Right cardiac atrium (tissue), 5 donors: ENCODE measurements around the gene BAIAP2L2. TPM values are rescaled to one million over a fixed set of nuclear protein-coding genes. Genes with fewer than 3 reads are reported as not detected.
A peak's percentile ranks its signal among the peaks of the same experiment; 100 is the strongest.
"Not testable (repeated sequence)": the region's sequence is repeated elsewhere in the genome, so short reads cannot be mapped to it uniquely, and the experiment has no call there.

Experiments
- ATAC-seq, 2 donors: fragments of 200-7000 bp; cut with Tn5 transposase; one replicate each; pipeline versions ENCODE4 v1.8.0 to v1.9.1; 2020; ENCODE audit warnings: moderate library complexity in 2 of 2, mild to moderate bottlenecking in 1 of 2
- DNase-seq, 3 donors: peaks; one replicate each; pipeline ENCODE4 v3.0.0-alpha.2; 2020
- H3K27ac ChIP-seq: one replicate; pipeline ENCODE4 v1.5.1; 2013; ENCODE audit warnings: mild to moderate bottlenecking, low read length, control low read depth, moderate library complexity
- H3K27me3 ChIP-seq: one replicate; pipeline ENCODE4 v1.6.1; 2013; ENCODE audit not compliant: control insufficient read depth, insufficient read depth
- H3K4me1 ChIP-seq: one replicate; pipeline ENCODE4 v1.6.1; 2013; ENCODE audit warnings: low read length; ENCODE audit not compliant: control insufficient read depth, insufficient read depth
- H3K4me3 ChIP-seq: one replicate; pipeline ENCODE4 v1.5.1; 2013; ENCODE audit warnings: low read length, control low read depth
- H3K9me3 ChIP-seq: one replicate; pipeline ENCODE4 v1.6.1; 2013; ENCODE audit warnings: low read length; ENCODE audit not compliant: control insufficient read depth
- WGBS: extraction: QIAGEN DNeasy Blood & Tissue Kit; methylation state at CpG from one replicate; pipeline ENCODE4 v1.1.7; 2013; 5-methylcytosine and 5-hydroxymethylcytosine counted together
- intact Hi-C, 4 donors: fragments of 100-400 bp; cut with DNase I; formaldehyde crosslinking; loops; one replicate each; pipeline versions ENCODE4 v1.11.0 to v1.14.0; 2022 to 2023
- polyA plus RNA-seq: library from polyadenylated mRNA; stranded (reverse); fragments of 200-250 nt; gene quantifications from one replicate; pipeline ENCODE4 v1.2.3, GENCODE V29; 2013
- total RNA-seq, 4 donors: library from RNA; stranded (reverse); fragmentation: NEBNext Ultra II Directional; extraction: Animal tissue kit (Norgen Biotek cat#: 25700); gene quantifications; one replicate each; pipeline ENCODE4 v1.2.1, GENCODE V29; 2021
- donor health status: healthy with polysubstance abuse.
- donor health status: DM: no; HTN: yes; CAD: no.
- donor health status: DM: no; HTN: no; CAD: no.
- donor health status: DM: no; HTN: yes; CAD: no; lungs with severe emphysema.
- donor health status: DM: yes; HTN: yes; CAD: no.

The BAIAP2L2 gene
- total and polyA plus RNA-seq, 5 donors: 0.17 to 0.53 (median 0.20) TPM; not detected in 2

GRCh38 chr22:38043151-38044039 lies 67.1 kb downstream of the BAIAP2L2 start:
- H3K27me3 ChIP-seq: no peaks in the 10 kb centered on the region
- no peak for ATAC-seq
- H3K4me1 ChIP-seq: no peaks in the 10 kb centered on the region
- intact Hi-C loops: no loop called here
- 92% methylated on average over 16 of the region's 16 CpGs for WGBS
- no peak overlapping the region for H3K4me3 ChIP-seq
- H3K27ac ChIP-seq: no peak overlapping the region
- DNase-seq: no peak
- H3K9me3 ChIP-seq: no peaks in the 10 kb centered on the region

DNA sequence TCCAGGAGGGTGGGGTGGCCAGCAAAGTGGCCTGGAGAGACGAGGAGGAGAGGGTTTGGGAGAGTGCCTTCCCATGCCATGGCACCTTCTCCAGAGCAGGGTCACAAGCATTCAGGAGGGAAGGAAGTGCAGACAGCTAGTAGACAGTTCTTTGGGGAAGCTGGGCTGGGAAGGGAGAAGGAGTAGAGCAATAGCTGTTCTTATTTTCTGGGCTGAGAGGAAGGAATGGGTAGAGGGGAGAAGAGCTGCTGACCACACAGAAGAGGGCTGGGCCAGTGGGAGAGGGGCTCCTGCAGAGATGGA lies 68.0 kb downstream of the BAIAP2L2 start:
- ATAC-seq (no peak), DNase-seq (no peak)
- 46% methylated on average over 1 of the region's 1 CpG for WGBS
- no peak overlapping the region for H3K27ac ChIP-seq
- H3K9me3 ChIP-seq: no peaks in the 10 kb centered on the region
- intact Hi-C loops: no loop called here
- H3K27me3 ChIP-seq: no peaks in the 10 kb centered on the region
- no peaks in the 10 kb centered on the region for H3K4me1 ChIP-seq
- no peak overlapping the region for H3K4me3 ChIP-seq

DNA sequence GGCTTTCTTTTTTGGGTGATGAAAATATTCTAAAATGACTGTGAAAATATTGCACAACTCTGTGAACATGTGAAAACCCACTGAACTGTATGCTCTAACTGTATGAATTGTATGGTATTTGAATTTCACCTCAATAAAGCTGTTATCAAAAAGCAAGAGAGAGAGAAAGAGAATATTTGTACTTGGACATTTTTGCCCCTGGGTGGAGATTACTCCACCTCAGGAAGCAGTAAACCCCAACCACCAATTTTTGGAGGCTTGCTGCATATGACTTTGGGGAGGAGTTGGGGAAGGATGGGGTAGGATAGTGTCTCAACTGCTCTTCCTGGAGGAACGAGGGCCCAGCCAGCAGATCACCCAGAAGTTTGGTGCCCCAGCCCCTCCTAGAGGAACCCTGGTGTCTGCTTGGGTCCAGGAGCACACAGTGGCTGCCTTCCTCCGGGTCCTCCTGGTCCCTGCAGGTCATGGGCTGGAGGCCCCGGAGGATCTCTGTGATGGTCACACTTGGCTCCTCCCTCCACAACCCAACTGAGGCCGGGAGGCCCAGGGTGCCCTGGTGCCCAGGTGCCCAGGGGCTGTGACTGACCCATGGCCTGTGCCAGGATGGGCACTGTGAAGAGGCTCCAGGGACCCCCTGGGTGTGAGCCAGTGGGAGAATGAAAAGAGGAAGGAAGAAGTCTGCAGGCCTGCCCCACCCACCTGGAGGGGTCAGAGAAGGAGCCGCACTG lies 68.6 kb downstream of the BAIAP2L2 start:
- Histone ChIP-seq H3K9me3 (no peaks in the 10 kb centered on the region), H3K4me1 (no peaks in the 10 kb centered on the region), H3K4me3 (no peak overlapping the region), H3K27me3 (no peaks in the 10 kb centered on the region), H3K27ac (no peak overlapping the region)
- DNase-seq (no peak), ATAC-seq (peak; percentile 8 to 15)
- 69% methylated on average over 5 of the region's 5 CpGs for WGBS
- intact Hi-C loops: no loop called here

GRCh38 chr22:38040953-38041759 lies 69.3 kb downstream of the BAIAP2L2 start:
- ATAC-seq (no peak), DNase-seq (no peak)
- H3K4me3 ChIP-seq: no peak overlapping the region
- no peaks in the 10 kb centered on the region for H3K4me1 ChIP-seq
- WGBS: 79% methylated on average over 20 of the region's 20 CpGs
- intact Hi-C loops: no loop called here
- H3K27me3 ChIP-seq: no peaks in the 10 kb centered on the region
- no peak overlapping the region for H3K27ac ChIP-seq
- no peaks in the 10 kb centered on the region for H3K9me3 ChIP-seq

GRCh38 chr22:38038890-38039812 lies 71.3 kb downstream of the BAIAP2L2 start:
- DNase-seq (peak in 2 of 3 donors; percentile 66 to 67), ATAC-seq (no peak)
- H3K27ac ChIP-seq: peak overlapping the region; percentile 6
- H3K4me3 ChIP-seq: no peak overlapping the region
- H3K4me1 ChIP-seq: peaks cover 4% of the 10 kb centered on the region
- H3K9me3 ChIP-seq: no peaks in the 10 kb centered on the region
- intact Hi-C loops: no loop called here
- 68% methylated on average over 46 of the region's 46 CpGs for WGBS
- no peaks in the 10 kb centered on the region for H3K27me3 ChIP-seq

DNA sequence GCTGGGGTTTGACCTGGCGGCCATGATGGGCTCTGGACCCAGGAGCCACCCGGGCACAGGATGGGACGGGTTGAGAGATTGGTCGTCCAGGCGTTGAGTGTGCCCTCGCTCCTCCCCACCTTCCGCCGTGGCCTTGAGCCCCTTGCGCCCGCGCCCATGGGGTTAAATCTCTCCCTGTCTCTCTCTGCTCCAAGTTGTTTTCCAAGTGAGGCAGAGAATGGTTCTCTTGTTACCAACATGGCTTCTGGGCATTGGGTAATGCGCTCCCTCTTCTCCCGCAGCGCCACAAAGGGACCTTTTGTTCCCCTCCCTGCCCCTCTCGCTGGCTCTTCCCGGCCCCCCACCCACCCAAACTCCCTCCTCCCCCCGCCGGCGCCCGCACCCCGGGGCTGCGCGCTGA lies 72.1 kb downstream of the BAIAP2L2 start:
- no peaks in the 10 kb centered on the region for H3K27me3 ChIP-seq
- no peaks in the 10 kb centered on the region for H3K9me3 ChIP-seq
- DNase-seq: peak in 1 of 3 donors; percentile 29
- peaks cover 10% of the 10 kb centered on the region for H3K4me1 ChIP-seq
- WGBS: 92% methylated on average over 23 of the region's 23 CpGs
- H3K4me3 ChIP-seq: no peak overlapping the region
- no peak for ATAC-seq
- intact Hi-C loops: no loop called here
- H3K27ac ChIP-seq: no peak overlapping the region

DNA sequence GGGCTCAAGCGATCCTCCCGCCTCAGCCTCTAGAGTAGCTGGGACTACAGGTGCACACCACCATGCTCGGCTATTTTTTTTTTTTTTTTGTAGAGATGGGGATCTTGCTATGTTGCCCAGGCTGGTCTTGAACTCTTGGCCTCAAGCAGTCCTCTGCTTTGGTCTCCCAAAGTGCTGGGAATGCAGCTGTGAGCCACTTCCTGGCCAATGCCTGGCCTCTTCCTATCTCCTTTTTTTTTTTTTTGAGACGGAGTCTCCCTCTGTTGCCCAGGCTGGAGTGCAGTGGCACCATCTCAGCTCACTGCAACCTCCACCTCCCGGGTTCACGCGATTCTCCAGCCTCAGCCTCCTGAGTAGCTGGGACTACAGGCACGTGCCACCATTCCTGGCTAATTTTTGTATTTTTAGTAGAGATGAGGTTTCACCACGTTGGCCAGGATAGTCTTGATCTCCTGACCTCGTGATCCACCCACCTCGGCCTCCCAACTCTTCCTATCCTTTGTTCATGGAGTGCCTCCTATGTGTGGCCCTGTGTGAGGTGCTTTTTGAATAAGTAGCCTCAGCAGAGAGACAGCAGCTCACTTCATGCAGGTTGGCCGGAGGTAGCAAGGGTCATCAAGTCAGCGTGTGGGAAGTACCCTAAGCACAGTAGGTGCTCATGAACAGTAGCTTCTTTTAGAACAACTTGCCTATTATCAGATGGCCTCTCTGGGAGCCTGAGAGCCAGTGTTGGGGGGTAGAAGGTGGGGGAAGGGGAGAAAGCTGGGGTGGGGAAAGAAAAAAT lies 72.9 kb downstream of the BAIAP2L2 start:
- H3K9me3 ChIP-seq, intact Hi-C loops, H3K27me3 ChIP-seq, ATAC-seq, H3K4me3 ChIP-seq, H3K27ac ChIP-seq, DNase-seq: not testable (repeated sequence)
- H3K4me1 ChIP-seq: peaks cover 10% of the 10 kb centered on the region
- 86% methylated on average over 13 of the region's 13 CpGs for WGBS

- no peak overlapping the region for H3K4me3 ChIP-seq
- no peak for DNase-seq
- H3K27me3 ChIP-seq: no peaks in the 10 kb centered on the region
- ATAC-seq: no peak
- H3K9me3 ChIP-seq: no peaks in the 10 kb centered on the region
- no peak overlapping the region for H3K27ac ChIP-seq
- 74% methylated on average over 10 of the region's 10 CpGs for WGBS
- intact Hi-C loops: no loop called here
- peaks cover 10% of the 10 kb centered on the region for H3K4me1 ChIP-seq
These were observed 74.0 kb downstream of the BAIAP2L2 start for GRCh38 chr22:38036392-38037062.

- Histone ChIP-seq H3K27ac (no peak overlapping the region), H3K4me3 (no peak overlapping the region), H3K9me3 (no peaks in the 10 kb centered on the region), H3K27me3 (no peaks in the 10 kb centered on the region), H3K4me1 (peaks cover 10% of the 10 kb centered on the region)
- 83% methylated on average over 9 of the region's 9 CpGs for WGBS
- DNase-seq: peak in 1 of 3 donors; percentile 50
- ATAC-seq: no peak
- intact Hi-C loops: no loop called here
These were observed 75.0 kb downstream of the BAIAP2L2 start for GRCh38 chr22:38035530-38035885.
